Breast epithelium (tissue), 4 donors: ENCODE data around the gene PHKG2. TPM values are rescaled to one million over a fixed set of nuclear protein-coding genes. Genes with fewer than 3 reads are reported as not detected.

ENCODE experiments used
- DNase-seq, 2 donors: peaks; one replicate each; pipeline ENCODE4 v3.0.0-alpha.2; 2019; ENCODE audit warnings: low spot score in 2 of 2
- H3K27ac ChIP-seq, 2 donors: fragments of 200-600 bp; sonication (generic) in 1 of 2; one replicate each; pipeline ENCODE4 v1.5.1; 2016 to 2019; ENCODE audit warnings: mild to moderate bottlenecking in 1 of 2
- H3K27me3 ChIP-seq, 2 donors: fragments of 200-600 bp; sonication (generic) in 1 of 2; one replicate each; pipeline versions ENCODE4 v1.5.1 to v1.6.0; 2017 to 2019; ENCODE audit warnings: control low read depth in 1 of 2, mild to moderate bottlenecking in 1 of 2
- H3K36me3 ChIP-seq: fragments of 200-600 bp; one replicate; pipeline ENCODE4 v1.5.1; 2019
- H3K4me1 ChIP-seq, 2 donors: fragments of 200-600 bp; sonication (generic); one replicate each; pipeline ENCODE4 v1.5.1; 2016 to 2019; ENCODE audit warnings: control low read depth in 1 of 2
- H3K4me3 ChIP-seq, 3 donors: fragments of 200-600 bp; sonication (generic); 1 replicate in 2 of 3; 2 replicates in 1 of 3; pipeline ENCODE4 v1.5.1; 2016 to 2019; ENCODE audit warnings: mild to moderate bottlenecking in 3 of 3, moderate library complexity in 2 of 3
- H3K9me3 ChIP-seq, 2 donors: fragments of 200-600 bp; sonication (generic) in 1 of 2; one replicate each; pipeline ENCODE4 v1.5.1; 2016 to 2019; ENCODE audit warnings: control low read depth in 1 of 2
- CTCF ChIP-seq, 3 donors: fragments of 450-650 bp; IDR thresholded peaks; one replicate each; pipeline ENCODE4 v1.5.1; 2016 to 2017; ENCODE audit warnings: antibody characterized with exemption in 3 of 3, mild to moderate bottlenecking in 3 of 3, moderate library complexity in 3 of 3
- POLR2A ChIP-seq: fragments of 450-650 bp; IDR thresholded peaks from one replicate; pipeline ENCODE4 v1.6.1; 2016; ENCODE audit warnings: antibody characterized with exemption, mild to moderate bottlenecking, moderate library complexity
- POLR2AphosphoS5 ChIP-seq, 3 donors: sonication (generic); formaldehyde crosslinking; IDR thresholded peaks; one replicate each; pipeline ENCODE4 v1.6.1; 2017; ENCODE audit warnings: antibody characterized with exemption in 3 of 3
- intact Hi-C: fragments of 100-400 bp; cut with DNase I; formaldehyde crosslinking; loops from one replicate; pipeline ENCODE4 v1.15.1; 2023; ENCODE audit warnings: low total_unique reads
- total RNA-seq, 3 donors: library from RNA; depleted of rRNA; stranded (reverse); fragments of >200 nt; gene quantifications; one replicate each; pipeline ENCODE4 v1.1.0, GENCODE V29; 2016

Gene PHKG2
- total RNA-seq, 3 donors from 2014 or later = 28.5 to 38.8 (median 35.7) TPM

GRCh38 chr16:30768583-30769181, 20.5 kb downstream of the PHKG2 start:
- no peak overlapping the region for H3K27ac ChIP-seq
- peaks cover 32% of the 10 kb centered on the region for H3K36me3 ChIP-seq
- no peaks in the 10 kb centered on the region for H3K27me3 ChIP-seq
- H3K4me3 ChIP-seq = no peak overlapping the region
- intact Hi-C loops = no loop called here
- peaks cover 0 to 3% of the 10 kb centered on the region in 2 donors for H3K4me1 ChIP-seq
- DNase-seq = no peak
- no peak for TF ChIP-seq POLR2AphosphoS5 (IDR thresholded peaks at IDR 0.05)
- no peak for TF ChIP-seq CTCF (IDR thresholded peaks at IDR 0.05)
- TF ChIP-seq POLR2A = no peak
- H3K9me3 ChIP-seq = no peaks in the 10 kb centered on the region

GRCh38 chr16:30769379-30770089, 21.3 kb downstream of the PHKG2 start:
- Histone ChIP-seq H3K27ac (no peak overlapping the region), H3K4me1 (no peaks in the 10 kb centered on the region), H3K4me3 (no peak overlapping the region), H3K27me3 (no peaks in the 10 kb centered on the region), H3K36me3 (peaks cover 29% of the 10 kb centered on the region), H3K9me3 (no peaks in the 10 kb centered on the region)
- DNase-seq = no peak
- intact Hi-C loops = no loop called here
- TF ChIP-seq POLR2AphosphoS5 (IDR thresholded peaks at IDR 0.05) = no peak
- no peak for TF ChIP-seq POLR2A
- TF ChIP-seq CTCF (IDR thresholded peaks at IDR 0.05) = no peak

GRCh38 chr16:30771726-30772125, 23.5 kb downstream of the PHKG2 start:
- Histone ChIP-seq H3K9me3 (no peaks in the 10 kb centered on the region), H3K27me3 (no peaks in the 10 kb centered on the region), H3K36me3 (peaks cover 21% of the 10 kb centered on the region), H3K4me3 (no peak overlapping the region), H3K27ac (no peak overlapping the region), H3K4me1 (no peaks in the 10 kb centered on the region)
- no peak for DNase-seq
- TF ChIP-seq POLR2AphosphoS5 (IDR thresholded peaks at IDR 0.05) (no peak), POLR2A (no peak), CTCF (IDR thresholded peaks at IDR 0.05) (no peak)
- intact Hi-C loops = no loop called here

GRCh38 chr16:30773826-30774225, 25.6 kb downstream of the PHKG2 start:
- no peak overlapping the region for H3K27ac ChIP-seq

More at GRCh38 chr16:30773826-30774225, 25.6 kb downstream of the PHKG2 start:
- no peak for DNase-seq
- Histone ChIP-seq H3K4me1 (no peaks in the 10 kb centered on the region), H3K36me3 (peaks cover 8% of the 10 kb centered on the region), H3K4me3 (no peak overlapping the region), H3K27me3 (no peaks in the 10 kb centered on the region), H3K9me3 (no peaks in the 10 kb centered on the region)
- intact Hi-C loops = no loop called here
- TF ChIP-seq POLR2AphosphoS5 (IDR thresholded peaks at IDR 0.05) = no peak
- no peak for TF ChIP-seq CTCF (IDR thresholded peaks at IDR 0.05)
- no peak for TF ChIP-seq POLR2A
